Type B pancreatic cell (in vitro differentiated cells): ENCODE measurements around the gene TM9SF3. TPM values are rescaled to one million over a fixed set of nuclear protein-coding genes. Genes with fewer than 3 reads are reported as not detected.
"Not testable (repeated sequence)": the region's sequence is repeated elsewhere in the genome, so short reads cannot be mapped to it uniquely, and the experiment has no call there.

Experiments used
- DNase-seq: peaks from one replicate; pipeline ENCODE4 v3.0.0; 2021; ENCODE audit warnings: mixed read lengths; ENCODE audit not compliant: unreplicated experiment; ENCODE audit errors: extremely low spot score
- H3K27ac Mint-ChIP-seq: 2 replicates; pipeline ENCODE4 v1.8.0; 2021; ENCODE audit warnings: mild to moderate bottlenecking, mixed read lengths
- H3K27me3 Mint-ChIP-seq: 2 replicates; pipeline ENCODE4 v1.8.0; 2021; ENCODE audit warnings: mixed read lengths
- H3K36me3 Mint-ChIP-seq: 2 replicates; pipeline ENCODE4 v1.8.0; 2021; ENCODE audit warnings: mixed read lengths
- H3K4me1 Mint-ChIP-seq: one replicate; pipeline ENCODE4 v1.8.0; 2021; ENCODE audit warnings: mixed read lengths; ENCODE audit not compliant: unreplicated experiment
- H3K4me3 Mint-ChIP-seq: 2 replicates; pipeline ENCODE4 v1.8.0; 2021; ENCODE audit warnings: mild to moderate bottlenecking, mixed read lengths
- H3K9me3 Mint-ChIP-seq: 2 replicates; pipeline ENCODE4 v1.8.0; 2021; ENCODE audit warnings: mixed read lengths
- total RNA-seq: library from RNA; stranded (reverse); gene quantifications from 2 replicates; pipeline ENCODE4 v1.2.1, GENCODE V29; 2021; ENCODE audit warnings: low replicate concordance
- TF ChIP-seq, protein P1 (sequence below): fragments of 200-600 bp; sonication (generic); conservative IDR thresholded peaks from 2 replicates; pipeline ENCODE4 v1.5.0; 2021; ENCODE audit warnings: antibody characterized with exemption, mild to moderate bottlenecking

Gene TM9SF3
- total RNA-seq, 1 donor from 2014 or later, result 152 TPM

DNA sequence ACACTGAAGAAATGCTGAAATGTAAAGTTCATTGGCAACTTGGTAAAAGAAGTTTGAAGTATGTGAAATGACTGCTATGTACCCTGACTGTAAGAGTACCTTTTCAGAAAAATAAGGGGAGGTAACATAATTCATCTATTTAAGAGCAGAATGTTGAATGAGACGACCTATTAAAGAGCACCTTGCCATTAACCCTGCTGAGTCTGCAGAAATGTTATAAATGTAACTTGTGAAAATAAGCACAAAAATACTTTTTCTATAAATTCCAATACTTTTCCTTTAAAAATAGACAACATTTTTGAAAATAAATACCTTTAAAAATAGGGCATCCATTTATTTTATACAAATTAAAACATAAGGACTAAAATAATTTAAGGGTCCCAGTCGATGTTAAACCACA, 7.7 kb downstream of the TM9SF3 start:
- DNase-seq, result no peak
- Mint-ChIP-seq H3K4me1 (peaks cover 48% of the 10 kb centered on the region), H3K27me3 (no peaks in the 10 kb centered on the region), H3K27ac (no peak overlapping the region), H3K4me3 (no peak overlapping the region), H3K9me3 (no peaks in the 10 kb centered on the region), H3K36me3 (peaks cover 14% of the 10 kb centered on the region)
- TF ChIP-seq, protein P1, sequence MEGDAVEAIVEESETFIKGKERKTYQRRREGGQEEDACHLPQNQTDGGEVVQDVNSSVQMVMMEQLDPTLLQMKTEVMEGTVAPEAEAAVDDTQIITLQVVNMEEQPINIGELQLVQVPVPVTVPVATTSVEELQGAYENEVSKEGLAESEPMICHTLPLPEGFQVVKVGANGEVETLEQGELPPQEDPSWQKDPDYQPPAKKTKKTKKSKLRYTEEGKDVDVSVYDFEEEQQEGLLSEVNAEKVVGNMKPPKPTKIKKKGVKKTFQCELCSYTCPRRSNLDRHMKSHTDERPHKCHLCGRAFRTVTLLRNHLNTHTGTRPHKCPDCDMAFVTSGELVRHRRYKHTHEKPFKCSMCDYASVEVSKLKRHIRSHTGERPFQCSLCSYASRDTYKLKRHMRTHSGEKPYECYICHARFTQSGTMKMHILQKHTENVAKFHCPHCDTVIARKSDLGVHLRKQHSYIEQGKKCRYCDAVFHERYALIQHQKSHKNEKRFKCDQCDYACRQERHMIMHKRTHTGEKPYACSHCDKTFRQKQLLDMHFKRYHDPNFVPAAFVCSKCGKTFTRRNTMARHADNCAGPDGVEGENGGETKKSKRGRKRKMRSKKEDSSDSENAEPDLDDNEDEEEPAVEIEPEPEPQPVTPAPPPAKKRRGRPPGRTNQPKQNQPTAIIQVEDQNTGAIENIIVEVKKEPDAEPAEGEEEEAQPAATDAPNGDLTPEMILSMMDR, result no peak

DNA sequence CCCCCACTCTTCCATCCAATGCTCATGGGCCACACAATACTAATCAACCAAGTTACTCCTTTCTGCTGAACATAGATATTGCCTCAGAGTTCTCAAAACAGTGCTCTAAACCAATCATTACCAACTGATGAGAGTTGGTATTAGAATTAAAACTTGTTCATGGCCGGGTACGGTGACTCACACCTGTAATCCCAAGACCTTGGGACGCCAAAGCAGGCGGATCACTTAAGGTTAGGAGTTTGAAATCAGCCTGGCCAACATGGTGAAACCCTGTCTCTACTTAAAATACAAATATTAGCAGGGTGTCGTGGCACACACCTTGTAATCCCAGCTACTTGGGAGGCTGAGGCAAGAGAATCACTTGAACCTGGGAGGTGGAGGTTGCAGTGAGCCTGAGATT, 8.2 kb downstream of the TM9SF3 start:
- H3K4me1 Mint-ChIP-seq, result peaks cover 45% of the 10 kb centered on the region
- no peak for DNase-seq
- no peaks in the 10 kb centered on the region for H3K27me3 Mint-ChIP-seq
- H3K4me3 Mint-ChIP-seq, result no peak overlapping the region
- TF ChIP-seq, protein P1, result no peak
- peaks cover 19% of the 10 kb centered on the region for H3K36me3 Mint-ChIP-seq
- H3K27ac Mint-ChIP-seq, result no peak overlapping the region
- H3K9me3 Mint-ChIP-seq, result no peaks in the 10 kb centered on the region

DNA sequence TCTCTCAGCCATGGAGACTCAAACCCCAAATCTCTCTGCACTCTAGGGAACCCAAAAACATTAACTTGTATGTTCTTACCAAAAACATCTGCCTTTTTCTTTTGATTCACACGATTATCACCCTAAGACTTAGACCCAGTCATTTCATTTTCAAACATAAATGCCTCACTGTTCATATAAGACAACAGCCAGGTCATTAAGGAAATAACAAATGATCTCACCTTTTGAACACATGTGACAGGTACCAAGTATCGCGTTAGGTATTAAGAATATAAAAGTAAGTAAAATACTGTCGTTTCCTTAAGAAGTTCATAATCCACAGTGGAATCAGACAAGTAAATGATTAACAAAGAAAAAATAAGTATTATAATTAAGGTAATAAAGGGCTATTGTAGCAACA, 8.8 kb downstream of the TM9SF3 start:
- Mint-ChIP-seq H3K4me1 (peaks cover 41% of the 10 kb centered on the region), H3K36me3 (peaks cover 25% of the 10 kb centered on the region), H3K27ac (peak overlapping the region; percentile 72), H3K27me3 (no peaks in the 10 kb centered on the region), H3K9me3 (no peaks in the 10 kb centered on the region), H3K4me3 (no peak overlapping the region)
- no peak for DNase-seq
- TF ChIP-seq, protein P1, result no peak

DNA sequence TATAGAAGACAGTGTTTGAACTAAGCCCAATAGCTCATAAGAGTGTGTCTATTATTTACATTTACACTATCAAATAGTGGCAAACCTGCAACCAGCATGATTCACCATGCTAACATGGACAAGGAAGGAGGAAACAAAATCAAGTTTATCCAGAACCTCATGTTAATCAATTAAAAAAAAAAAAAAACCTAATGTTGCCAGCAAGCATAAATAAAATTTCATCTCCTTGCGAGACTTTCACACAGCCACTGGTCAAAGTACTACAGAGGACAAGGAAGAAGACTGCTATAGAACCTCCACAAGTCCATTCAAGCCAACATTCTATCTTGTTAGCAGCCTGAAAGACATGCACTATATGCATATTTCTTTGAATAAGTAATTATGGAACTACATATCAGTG, 9.7 kb downstream of the TM9SF3 start:
- DNase-seq, result no peak
- Mint-ChIP-seq H3K9me3 (no peaks in the 10 kb centered on the region), H3K36me3 (peaks cover 29% of the 10 kb centered on the region), H3K4me1 (peaks cover 41% of the 10 kb centered on the region), H3K27me3 (no peaks in the 10 kb centered on the region), H3K4me3 (no peak overlapping the region), H3K27ac (peak overlapping the region; percentile 73)
- TF ChIP-seq, protein P1, result no peak

DNA sequence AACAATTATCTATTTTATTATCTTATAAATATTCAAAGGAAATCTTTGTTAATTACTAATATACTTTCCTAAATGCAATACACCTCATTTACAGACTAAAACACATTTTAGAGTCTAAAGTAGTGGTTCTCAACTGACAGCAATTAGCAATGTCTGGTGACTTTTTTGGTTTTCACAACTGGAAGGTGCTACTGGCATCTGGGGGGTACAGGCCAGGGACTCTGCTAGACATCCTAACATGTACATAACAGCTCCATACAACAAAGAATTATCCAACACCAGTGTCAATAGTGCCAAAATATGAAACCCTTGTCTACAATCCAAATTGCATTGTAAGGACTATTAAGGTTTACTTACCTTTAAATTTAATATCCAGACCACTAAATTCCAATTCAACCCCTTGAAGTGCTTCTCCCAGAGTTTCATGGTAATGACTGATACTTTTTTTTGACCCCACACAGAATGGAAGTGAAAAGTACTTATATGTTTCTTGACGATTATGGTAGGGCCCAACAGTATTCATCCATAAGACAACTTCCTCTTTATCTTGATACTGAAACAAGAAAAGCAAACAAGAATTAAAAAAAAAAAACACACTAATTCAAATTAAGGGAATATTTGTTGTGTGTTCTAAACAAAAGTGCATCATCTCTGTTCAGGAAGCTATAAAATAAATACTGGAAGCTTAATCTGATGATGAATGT, 10.4 kb downstream of the TM9SF3 start:
- Mint-ChIP-seq H3K27me3 (no peaks in the 10 kb centered on the region), H3K36me3 (peaks cover 35% of the 10 kb centered on the region), H3K4me1 (peaks cover 34% of the 10 kb centered on the region), H3K4me3 (no peak overlapping the region), H3K27ac (peak overlapping the region; percentile 73), H3K9me3 (no peaks in the 10 kb centered on the region)
- TF ChIP-seq, protein P1, result no peak
- no peak for DNase-seq

DNA sequence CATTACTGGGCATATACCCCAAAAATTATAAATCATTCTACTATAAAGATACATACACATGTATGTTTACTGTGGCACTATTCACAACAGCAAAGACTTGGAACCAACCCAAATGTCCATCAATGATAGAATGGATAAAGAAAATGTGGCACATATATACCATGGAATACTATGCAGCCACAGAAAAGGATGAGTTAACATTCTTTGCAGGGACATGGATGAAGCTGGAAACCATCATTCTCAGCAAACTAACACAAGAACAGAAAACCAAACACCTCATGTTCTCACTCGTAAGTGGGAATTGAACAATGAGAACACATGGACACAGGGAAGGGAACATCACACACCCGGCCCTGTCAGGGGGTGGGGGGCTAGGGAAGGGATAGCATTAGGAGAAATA, 12.2 kb downstream of the TM9SF3 start:
- peaks cover 37% of the 10 kb centered on the region for H3K36me3 Mint-ChIP-seq
- DNase-seq, H3K27me3 Mint-ChIP-seq, H3K9me3 Mint-ChIP-seq, H3K27ac Mint-ChIP-seq, H3K4me3 Mint-ChIP-seq: not testable (repeated sequence)
- peaks cover 18% of the 10 kb centered on the region for H3K4me1 Mint-ChIP-seq
